Measurements from ENCODE around the gene CCDC171.

GRCh38 chr9:15522130-15522755 lies 30.6 kb upstream of the CCDC171 start:
- TF ChIP-seq CTCF (IDR thresholded peaks at IDR 0.05; ENCODE audit: insufficient read depth, low read depth, low read length) (no peak), EZH2 (IDR thresholded peaks at IDR 0.05; ENCODE audit: insufficient read depth, low read length) (no peak)

All from astrocyte (in vitro differentiated cells and primary cell).